Dendritic cell treated with granulocyte-macrophage colony-stimulating factor and Interleukin-4, amounts not matched to agents 40 ng/mL and 50 ng/mL, for 4 days (primary cell): ENCODE measurements around the gene UBXN6.

Experiments
- H3K27ac Mint-ChIP-seq: one replicate; pipeline ENCODE4 v1.8.0; 2022; ENCODE audit warnings: mild to moderate bottlenecking, mixed read lengths
- H3K27me3 Mint-ChIP-seq: one replicate; pipeline ENCODE4 v1.8.0; 2022; ENCODE audit warnings: mild to moderate bottlenecking, mixed read lengths
- H3K36me3 Mint-ChIP-seq: one replicate; pipeline ENCODE4 v1.8.0; 2022; ENCODE audit warnings: low read depth, mixed read lengths
- H3K4me1 Mint-ChIP-seq: one replicate; pipeline ENCODE4 v1.8.0; 2022; ENCODE audit warnings: low read depth, mixed read lengths
- H3K4me3 Mint-ChIP-seq: one replicate; pipeline ENCODE4 v1.8.0; 2022; ENCODE audit warnings: mild to moderate bottlenecking, moderate library complexity, mixed read lengths
- H3K9me3 Mint-ChIP-seq: one replicate; pipeline ENCODE4 v1.8.0; 2022; ENCODE audit warnings: mixed read lengths
- intact Hi-C: fragments of 100-400 bp; cut with micrococcal nuclease; formaldehyde crosslinking; loops from one replicate; pipeline ENCODE4 v1.15.0; 2022

UBXN6 gene

DNA sequence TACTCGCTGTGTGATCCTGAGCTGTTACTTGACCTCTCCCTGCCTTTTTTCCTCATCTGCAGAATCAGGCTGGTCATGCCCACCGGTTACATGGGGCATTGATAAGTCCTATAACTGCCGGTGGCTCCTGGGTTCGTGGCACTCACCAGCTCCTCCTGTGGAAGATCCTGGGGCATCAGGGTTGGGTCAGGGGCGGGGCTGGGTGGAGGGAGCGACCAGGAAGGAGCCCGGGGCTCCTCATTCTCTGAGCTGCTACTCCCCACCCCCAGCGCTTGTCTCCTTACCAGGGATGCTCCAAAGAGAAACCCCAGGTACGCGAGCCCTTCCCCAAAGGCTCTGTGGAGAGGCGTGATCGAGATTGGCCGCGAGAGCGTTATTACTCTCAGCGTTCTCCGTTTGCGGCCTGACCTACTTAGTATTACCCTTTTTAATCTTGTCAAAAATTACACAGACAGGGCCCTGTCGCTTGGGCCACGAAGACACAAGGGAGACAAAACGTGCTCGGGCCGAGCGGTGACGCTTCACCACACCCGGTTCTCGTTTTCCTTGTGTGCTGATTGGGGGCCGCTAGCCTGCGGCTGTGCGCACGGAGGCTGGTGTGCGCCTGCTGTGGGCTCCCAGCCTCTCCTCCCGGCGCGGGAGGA lies 25.2 kb upstream of the UBXN6 start:
- Mint-ChIP-seq H3K4me3 (no peak overlapping the region), H3K36me3 (peaks cover 90% of the 10 kb centered on the region), H3K9me3 (no peaks in the 10 kb centered on the region), H3K4me1 (no peaks in the 10 kb centered on the region), H3K27ac (no peak overlapping the region), H3K27me3 (no peaks in the 10 kb centered on the region)
- intact Hi-C loops, result no loop called here

DNA sequence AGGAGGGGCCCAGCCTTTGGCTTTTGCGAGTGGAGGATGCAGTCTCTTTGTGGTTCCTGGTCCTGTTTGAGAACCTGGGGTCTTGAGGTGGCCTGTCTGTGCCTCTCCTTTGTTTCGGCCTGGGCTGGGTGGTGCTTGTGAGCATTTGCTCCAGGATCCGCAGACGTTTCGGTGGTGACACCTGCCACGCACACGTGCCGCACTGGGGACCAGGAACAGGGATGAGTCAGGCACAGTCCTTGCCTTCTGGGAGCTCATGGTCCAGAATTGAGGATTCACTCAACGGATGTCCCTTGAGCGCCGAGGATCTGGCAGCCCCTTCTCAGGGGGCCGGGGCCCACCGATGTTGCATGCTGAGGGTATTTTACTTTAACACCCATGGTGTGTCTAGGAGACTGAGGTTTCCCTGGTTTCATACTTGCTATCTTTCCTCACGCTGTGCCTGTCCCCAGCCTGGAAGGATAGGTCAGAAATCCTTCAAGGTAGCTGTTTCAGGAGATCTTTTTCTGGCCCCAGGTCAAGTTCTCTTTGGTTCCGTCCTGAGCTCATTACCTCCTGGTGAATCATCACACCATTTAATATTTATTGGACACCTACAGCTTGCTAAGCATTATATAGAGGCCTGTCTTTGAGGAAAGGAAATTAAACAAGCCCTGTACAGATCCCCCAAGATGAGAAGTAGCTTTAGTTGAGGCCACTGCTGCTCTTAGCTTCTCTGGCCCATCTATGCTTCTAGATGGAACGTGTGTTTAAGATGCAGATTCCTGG lies 19.6 kb upstream of the UBXN6 start:
- H3K9me3 Mint-ChIP-seq, result no peaks in the 10 kb centered on the region
- H3K36me3 Mint-ChIP-seq, result peaks cover 73% of the 10 kb centered on the region
- intact Hi-C loops, result no loop called here
- no peak overlapping the region for H3K4me3 Mint-ChIP-seq
- H3K4me1 Mint-ChIP-seq, result peaks cover 25% of the 10 kb centered on the region
- H3K27ac Mint-ChIP-seq, result no peak overlapping the region
- no peaks in the 10 kb centered on the region for H3K27me3 Mint-ChIP-seq

DNA sequence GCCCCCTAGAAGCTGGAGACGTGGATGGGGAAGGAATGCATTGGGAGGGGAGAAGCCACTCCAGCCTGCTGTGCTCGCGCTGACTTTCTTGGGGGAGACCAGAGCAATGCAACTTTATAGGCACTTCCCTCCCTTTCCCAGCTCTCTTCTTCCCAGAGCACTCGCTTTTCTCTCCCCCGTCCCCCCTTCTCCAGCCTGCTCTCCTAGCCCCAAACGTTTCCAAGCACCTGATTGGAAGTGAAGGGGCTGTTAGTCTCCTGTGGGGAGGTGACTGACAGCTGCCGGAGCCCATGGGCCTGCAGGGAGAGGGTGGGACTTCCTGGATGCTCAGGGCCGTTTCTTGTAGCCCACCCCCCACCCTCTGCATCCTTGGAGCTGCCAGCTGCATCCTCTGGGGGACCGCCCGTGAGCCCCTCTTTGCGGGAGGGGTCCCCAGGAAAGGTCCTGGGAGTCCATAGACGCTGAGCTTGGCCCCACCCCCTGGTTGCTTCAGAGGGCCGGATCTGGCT lies 17.0 kb upstream of the UBXN6 start:
- peaks cover 48% of the 10 kb centered on the region for H3K36me3 Mint-ChIP-seq
- intact Hi-C loops, result loop anchor here (5.0 kb wide), 2 partner anchors 72 to 227 kb away; partner anchors contain the start of genes CHAF1A, SH3GL1 and YJU2
- peak overlapping the region; percentile 74 for H3K4me3 Mint-ChIP-seq
- no peaks in the 10 kb centered on the region for H3K27me3 Mint-ChIP-seq
- no peaks in the 10 kb centered on the region for H3K9me3 Mint-ChIP-seq
- peaks cover 33% of the 10 kb centered on the region for H3K4me1 Mint-ChIP-seq
- H3K27ac Mint-ChIP-seq, result no peak overlapping the region

- Mint-ChIP-seq H3K27ac (peak overlapping the region; percentile 64), H3K9me3 (no peaks in the 10 kb centered on the region), H3K4me3 (peak overlapping the region; percentile 74), H3K27me3 (no peaks in the 10 kb centered on the region), H3K36me3 (peaks cover 41% of the 10 kb centered on the region), H3K4me1 (peaks cover 33% of the 10 kb centered on the region)
- intact Hi-C loops, result loop anchor here (5.0 kb wide), 2 partner anchors 72 to 227 kb away; partner anchors contain the start of genes CHAF1A, SH3GL1 and YJU2
Measured at GRCh38 chr19:4473763-4474513, 16.3 kb upstream of the UBXN6 start.

DNA sequence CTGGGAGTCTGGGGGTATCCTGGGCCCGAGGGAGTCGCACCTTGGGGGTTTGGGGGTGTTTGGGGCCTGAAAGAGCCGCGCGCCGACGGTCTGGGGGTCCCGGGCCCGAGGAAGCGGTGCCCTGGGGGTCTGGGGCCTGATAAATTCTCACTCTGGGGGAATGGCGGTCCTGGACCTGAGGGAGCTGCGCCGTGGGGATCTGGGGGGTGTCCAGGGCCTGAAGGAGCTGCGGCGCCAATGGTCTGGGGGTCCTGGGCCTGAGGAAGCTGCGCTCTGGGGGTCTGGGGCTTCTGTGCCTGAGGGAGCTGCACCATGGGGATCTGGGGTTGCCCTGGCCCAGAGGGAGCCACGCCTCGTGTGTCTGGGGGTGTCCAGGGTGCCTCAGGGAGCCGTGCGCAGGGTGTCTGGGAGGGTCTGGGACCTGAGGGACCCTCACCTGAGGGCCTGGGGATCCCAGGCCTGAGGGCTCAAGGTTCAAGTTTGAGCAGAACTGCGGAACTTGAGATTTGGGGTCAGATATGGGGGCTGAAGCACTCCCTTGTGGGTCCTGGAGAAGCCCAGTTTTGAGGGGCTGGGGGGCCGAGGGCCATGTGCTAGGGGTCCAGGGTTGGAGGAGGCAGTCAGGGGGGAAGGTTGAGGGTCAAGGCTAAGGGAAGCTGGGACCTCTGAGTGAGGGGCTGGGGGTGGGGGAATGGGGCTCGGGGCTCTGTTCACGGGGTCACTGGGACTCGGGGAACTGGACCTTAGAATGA lies 15.6 kb upstream of the UBXN6 start:
- H3K36me3 Mint-ChIP-seq, result peaks cover 34% of the 10 kb centered on the region
- peak overlapping the region; percentile 74 for H3K4me3 Mint-ChIP-seq
- peak overlapping the region; percentile 64 for H3K27ac Mint-ChIP-seq
- H3K4me1 Mint-ChIP-seq, result peaks cover 33% of the 10 kb centered on the region
- no peaks in the 10 kb centered on the region for H3K9me3 Mint-ChIP-seq
- H3K27me3 Mint-ChIP-seq, result no peaks in the 10 kb centered on the region
- intact Hi-C loops, result loop anchor here (5.0 kb wide), 2 partner anchors 71 to 226 kb away; partner anchors contain the start of genes CHAF1A, SH3GL1 and YJU2

- Mint-ChIP-seq H3K27ac (peak within 1 kb of the TSS; percentile 64), H3K27me3 (no peaks in the 10 kb centered on the region), H3K9me3 (no peaks in the 10 kb centered on the region), H3K4me1 (peaks cover 33% of the 10 kb centered on the region), H3K4me3 (peak within 1 kb of the TSS; percentile 74), H3K36me3 (peaks cover 26% of the 10 kb centered on the region)
- intact Hi-C loops, result loop anchor here (1.0 to 5.0 kb wide), 3 partner anchors 15 to 225 kb away; partner anchors contain the start of genes CHAF1A, SH3GL1, UBXN6 and YJU2
Measured at GRCh38 chr19:4472174-4472974, 14.8 kb upstream of the UBXN6 start, which contains the start of gene HDGFL2. Gene HDGFL2, plus strand, starts transcription at chr19:4472297. Its CDS starts 54 bp downstream, at chr19:4472351.

GRCh38 chr19:4471403-4472173 lies 14.0 kb upstream of the UBXN6 start:
- peaks cover 33% of the 10 kb centered on the region for H3K4me1 Mint-ChIP-seq
- no peaks in the 10 kb centered on the region for H3K9me3 Mint-ChIP-seq
- H3K27ac Mint-ChIP-seq, result no peak overlapping the region
- no peak overlapping the region for H3K4me3 Mint-ChIP-seq
- intact Hi-C loops, result loop anchor here (1.0 to 5.0 kb wide), 3 partner anchors 14 to 224 kb away; partner anchors contain the start of genes CHAF1A, SH3GL1, UBXN6 and YJU2
- no peaks in the 10 kb centered on the region for H3K27me3 Mint-ChIP-seq
- peaks cover 18% of the 10 kb centered on the region for H3K36me3 Mint-ChIP-seq

DNA sequence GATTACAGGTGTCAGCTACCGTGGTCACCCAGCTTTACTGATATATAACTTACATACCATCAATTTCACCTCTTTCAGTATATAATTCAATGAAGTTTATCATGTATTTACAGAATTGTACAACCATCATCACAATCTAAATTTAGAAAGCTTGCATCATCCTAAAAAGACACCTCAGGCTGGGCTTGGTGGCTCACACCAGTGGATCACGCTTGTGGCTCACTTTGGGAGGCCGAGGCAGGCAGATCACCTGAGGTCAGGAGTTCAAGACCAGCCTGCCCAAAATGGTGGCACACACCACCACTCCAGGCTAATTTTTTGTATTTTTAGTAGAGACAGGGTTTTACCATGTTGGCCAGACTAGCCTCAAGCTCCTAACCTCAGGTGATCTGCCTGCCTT lies 10.2 kb upstream of the UBXN6 start:
- Mint-ChIP-seq H3K27ac (no peak overlapping the region), H3K27me3 (no peaks in the 10 kb centered on the region), H3K4me1 (peaks cover 9% of the 10 kb centered on the region), H3K4me3 (no peak overlapping the region), H3K9me3 (no peaks in the 10 kb centered on the region), H3K36me3 (no peaks in the 10 kb centered on the region)
- intact Hi-C loops, result no loop called here

DNA sequence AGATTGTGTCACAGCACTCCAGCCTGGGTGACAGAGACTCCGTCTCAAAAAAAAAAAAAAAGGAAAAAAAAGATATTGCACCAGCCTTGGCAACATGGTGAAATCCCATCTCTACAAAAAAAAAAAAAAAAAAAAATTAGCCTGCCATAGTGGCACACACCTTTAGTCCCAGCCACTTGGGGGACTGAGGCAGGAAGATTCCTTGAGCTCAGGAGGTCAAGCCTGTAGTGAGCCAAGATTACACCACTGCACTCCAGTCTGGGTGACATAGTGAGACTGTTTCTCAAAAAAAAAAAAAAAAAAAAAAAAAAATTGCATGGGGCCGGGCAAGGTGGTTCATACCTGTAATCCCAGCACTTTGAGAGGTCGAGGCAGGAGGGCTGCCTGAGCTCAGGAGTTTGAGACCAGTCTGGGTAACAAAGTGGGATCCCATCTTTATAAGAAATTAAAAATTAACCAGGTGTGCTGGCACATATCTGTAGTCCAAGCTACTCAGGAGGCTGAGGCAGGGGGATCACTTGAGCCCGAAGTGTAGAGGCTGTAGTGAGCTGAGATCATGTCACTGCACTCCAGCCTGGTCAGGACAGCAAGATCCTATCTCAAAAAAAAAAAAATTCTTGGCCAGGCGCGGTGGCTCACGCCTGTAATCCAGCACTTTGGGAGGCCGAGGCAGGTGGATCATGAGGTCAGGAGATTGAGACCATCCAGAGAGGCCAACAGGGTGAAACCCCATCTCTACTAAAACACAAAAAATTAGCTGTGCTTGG lies 7.4 kb upstream of the UBXN6 start:
- Mint-ChIP-seq H3K9me3 (no peaks in the 10 kb centered on the region), H3K27ac (no peak overlapping the region), H3K4me3 (no peak overlapping the region), H3K27me3 (no peaks in the 10 kb centered on the region), H3K36me3 (no peaks in the 10 kb centered on the region), H3K4me1 (no peaks in the 10 kb centered on the region)
- intact Hi-C loops, result no loop called here

- H3K27ac Mint-ChIP-seq, result peak overlapping the region; percentile 87
- intact Hi-C loops, result loop anchor here (1.0 to 2.0 kb wide), 2 partner anchors 15 to 54 kb away; partner anchors contain the start of genes CHAF1A and HDGFL2
- peaks cover 45% of the 10 kb centered on the region for H3K36me3 Mint-ChIP-seq
- no peaks in the 10 kb centered on the region for H3K9me3 Mint-ChIP-seq
- peaks cover 48% of the 10 kb centered on the region for H3K4me1 Mint-ChIP-seq
- H3K4me3 Mint-ChIP-seq, result peak overlapping the region; percentile 89
- no peaks in the 10 kb centered on the region for H3K27me3 Mint-ChIP-seq
Measured at GRCh38 chr19:4456843-4457653, 546 bp downstream of the UBXN6 start.

- intact Hi-C loops, result loop anchor here (2.0 kb wide), 1 partner anchor 54 kb away; the partner anchor contains the start of gene CHAF1A
- Mint-ChIP-seq H3K27me3 (no peaks in the 10 kb centered on the region), H3K4me1 (peaks cover 49% of the 10 kb centered on the region), H3K9me3 (no peaks in the 10 kb centered on the region), H3K36me3 (peaks cover 51% of the 10 kb centered on the region), H3K4me3 (peak overlapping the region; percentile 89), H3K27ac (peak overlapping the region; percentile 87)
Measured at GRCh38 chr19:4456476-4456842, 1.1 kb downstream of the UBXN6 start.
